Measurements from ENCODE around the gene KLHL33.

DNA sequence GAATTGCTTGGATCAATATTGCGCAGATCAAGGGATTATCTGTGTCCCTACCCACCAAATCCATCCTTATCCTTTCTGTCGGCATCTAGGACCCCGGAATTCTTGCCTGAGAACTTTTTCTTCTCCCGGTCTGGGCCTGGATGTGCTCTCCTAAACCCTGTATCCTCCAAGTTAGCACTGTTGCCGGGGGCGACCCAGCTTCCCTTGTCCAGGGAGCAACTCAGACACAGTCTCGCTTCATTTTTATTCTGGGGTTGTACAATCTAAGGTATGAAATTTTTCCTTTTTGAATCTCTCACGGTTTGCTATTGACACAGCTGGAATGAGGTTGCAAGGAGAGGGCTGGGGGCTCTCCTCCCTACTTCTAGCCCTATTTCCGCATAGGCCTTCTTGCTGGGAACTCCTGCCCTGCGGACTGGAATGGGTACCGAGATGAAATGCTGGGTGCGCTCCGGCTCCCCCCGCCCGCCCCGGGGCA is 32.8 kb upstream of the KLHL33 start:
- TF ChIP-seq, protein P1, sequence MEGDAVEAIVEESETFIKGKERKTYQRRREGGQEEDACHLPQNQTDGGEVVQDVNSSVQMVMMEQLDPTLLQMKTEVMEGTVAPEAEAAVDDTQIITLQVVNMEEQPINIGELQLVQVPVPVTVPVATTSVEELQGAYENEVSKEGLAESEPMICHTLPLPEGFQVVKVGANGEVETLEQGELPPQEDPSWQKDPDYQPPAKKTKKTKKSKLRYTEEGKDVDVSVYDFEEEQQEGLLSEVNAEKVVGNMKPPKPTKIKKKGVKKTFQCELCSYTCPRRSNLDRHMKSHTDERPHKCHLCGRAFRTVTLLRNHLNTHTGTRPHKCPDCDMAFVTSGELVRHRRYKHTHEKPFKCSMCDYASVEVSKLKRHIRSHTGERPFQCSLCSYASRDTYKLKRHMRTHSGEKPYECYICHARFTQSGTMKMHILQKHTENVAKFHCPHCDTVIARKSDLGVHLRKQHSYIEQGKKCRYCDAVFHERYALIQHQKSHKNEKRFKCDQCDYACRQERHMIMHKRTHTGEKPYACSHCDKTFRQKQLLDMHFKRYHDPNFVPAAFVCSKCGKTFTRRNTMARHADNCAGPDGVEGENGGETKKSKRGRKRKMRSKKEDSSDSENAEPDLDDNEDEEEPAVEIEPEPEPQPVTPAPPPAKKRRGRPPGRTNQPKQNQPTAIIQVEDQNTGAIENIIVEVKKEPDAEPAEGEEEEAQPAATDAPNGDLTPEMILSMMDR (IDR thresholded peaks at IDR 0.05; ENCODE audit: poor library complexity) = no peak
- TF ChIP-seq EZH2 (IDR thresholded peaks at IDR 0.05; ENCODE audit: borderline replicate concordance) = no peak
- TF ChIP-seq EZH2phosphoT487 (IDR thresholded peaks at IDR 0.05; ENCODE audit: low read depth, severe bottlenecking, unreplicated experiment) = no peak

Measured in hepatocyte (in vitro differentiated cells).